Upper lobe of left lung (tissue), 4 donors: ENCODE measurements around the gene BGLAP.

Experiments
- CTCF ChIP-seq, 6 experiments: fragments of 450-650 bp in 4 of 6; fragments of 200-600 bp in 2 of 6; sonication (generic) in 2 of 6; IDR thresholded peaks; one replicate each; pipeline ENCODE4 v1.5.1; 2016 to 2019; ENCODE audit warnings: antibody characterized with exemption in 6 of 6
- POLR2AphosphoS5 ChIP-seq, 2 donors: sonication (generic); formaldehyde crosslinking; IDR thresholded peaks; one replicate each; pipeline ENCODE4 v1.5.1; 2017; ENCODE audit warnings: antibody characterized with exemption in 2 of 2

GRCh38 chr1:156196445-156196844 is 45.5 kb upstream of the BGLAP start:
- TF ChIP-seq CTCF (IDR thresholded peaks at IDR 0.05) = no peak
- TF ChIP-seq POLR2AphosphoS5 (IDR thresholded peaks at IDR 0.05) = no peak
